ENCODE results near the gene CABP2. TPM values are rescaled to one million over a fixed set of nuclear protein-coding genes. Genes with fewer than 3 reads are reported as not detected.
"Not testable (repeated sequence)": the region's sequence is repeated elsewhere in the genome, so short reads cannot be mapped to it uniquely, and the experiment has no call there.

Gene CABP2
- total and polyA plus RNA-seq, 10 of the 15 experiments (the other 5 are each of a cell fraction or from before 2014, with no cell fraction given): not detected

DNA sequence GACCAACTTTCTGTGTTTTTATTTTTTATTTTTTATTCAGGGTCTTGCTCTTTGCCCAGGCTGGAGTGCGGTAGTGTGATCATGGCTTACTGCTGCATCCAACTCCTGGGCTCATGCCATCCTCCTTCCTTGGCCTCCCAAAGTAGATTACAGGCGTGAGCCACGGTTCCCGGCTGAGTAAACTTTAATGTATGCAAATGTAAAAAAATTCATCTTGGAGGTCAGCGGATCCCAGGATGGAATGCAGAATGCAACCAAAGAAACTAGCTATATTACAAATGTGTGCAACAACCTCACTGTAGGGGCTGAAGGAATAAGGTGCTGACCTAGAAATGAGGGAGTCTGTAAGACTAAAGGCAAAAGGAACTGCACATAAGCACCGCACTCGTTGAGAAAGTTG is 9.1 kb downstream of the CABP2 start:
- H3K4me3 ChIP-seq: no peak overlapping the region
- no peaks in the 10 kb centered on the region for H3K79me2 ChIP-seq (ENCODE audit: control insufficient read depth, insufficient read depth, low read length)
- H3K4me2 ChIP-seq (ENCODE audit: control insufficient read depth, insufficient read depth): no peak overlapping the region
- RAD21 ChIA-PET (ENCODE audit: unreplicated experiment): no interaction called here
- H3K36me3 ChIP-seq (ENCODE audit: control insufficient read depth in 2 of 2, insufficient read depth in 2 of 2, low read length in 1 of 2): no peaks in the 10 kb centered on the region
- BruUV-seq (replicated peaks): no TSS peak
- no peak overlapping the region for H3K27ac ChIP-seq (ENCODE audit: control insufficient read depth, insufficient read depth)
- in situ Hi-C loops (cut with MboI): no loop called here
- peaks cover under 1% of the 10 kb centered on the region; the same call in 1 of the 2 replicates for H3K4me1 ChIP-seq (ENCODE audit: control insufficient read depth, insufficient read depth, low read length)
- WGBS (ENCODE audit: insufficient coverage, insufficient replicate concordance, low lambda C conversion rate, missing lambda C conversion rate): 52% methylated on average over 7 of the region's 7 CpGs
- ATAC-seq: no peak
- H3K27me3 ChIP-seq (replicated peaks in 1 of 2; ENCODE audit: control insufficient read depth in 2 of 2, insufficient read depth in 2 of 2, low read length in 1 of 2): no peaks in the 10 kb centered on the region; a peak in 2 of 4 replicates
- no peaks in the 10 kb centered on the region for H4K20me1 ChIP-seq (ENCODE audit: control insufficient read depth, insufficient read depth)
- no peak for DNase-seq (ENCODE audit: low read depth, low spot score)
- POLR2A ChIA-PET: no interaction called here
- H3K9ac ChIP-seq (ENCODE audit: control insufficient read depth, insufficient read depth, low read length): no peak overlapping the region
- H2AFZ ChIP-seq (ENCODE audit: control insufficient read depth, low read depth, low read length): no peak overlapping the region
- SMC1A ChIA-PET (ENCODE audit: uncharacterized antibody, unreplicated experiment): no interaction called here
- CTCF ChIA-PET: no interaction called here
- H3K9me3 ChIP-seq (replicated peaks; ENCODE audit: control insufficient read depth, insufficient read depth, low read length): no peaks in the 10 kb centered on the region
- FAIRE-seq: no peak
- intact Hi-C loops (cut with micrococcal nuclease; ENCODE audit: unreplicated experiment): no loop called here
- TF ChIP-seq TBL1XR1 (IDR thresholded peaks at IDR 0.05; ENCODE audit: low read depth, low read length) (no peak), NR2C2 (IDR thresholded peaks at IDR 0.05; ENCODE audit: borderline replicate concordance, control insufficient read depth, insufficient read length, low read depth) (no peak), SMARCA5 (IDR thresholded peaks at IDR 0.05) (no peak), TCF3 (IDR thresholded peaks at IDR 0.05; ENCODE audit: borderline replicate concordance, insufficient read depth, low read depth, low read length) (no peak), RUNX3 (IDR thresholded peaks at IDR 0.05; ENCODE audit: low read length) (no peak), CREB1 (IDR thresholded peaks at IDR 0.05; ENCODE audit: low read depth) (no peak), CHD4 (IDR thresholded peaks at IDR 0.05) (no peak), HCFC1 (IDR thresholded peaks at IDR 0.05; ENCODE audit: low read length) (no peak), BCL11A (IDR thresholded peaks at IDR 0.05; ENCODE audit: low read depth, low read length) (no peak), SP1 (IDR thresholded peaks at IDR 0.05; ENCODE audit: low read depth, low read length) (no peak), ZNF207 (IDR thresholded peaks at IDR 0.05; ENCODE audit: borderline replicate concordance) (no peak), TAF1 (IDR thresholded peaks at IDR 0.05; ENCODE audit: borderline replicate concordance, low read depth, low read length) (no peak)
- TF ChIP-seq, protein P1, sequence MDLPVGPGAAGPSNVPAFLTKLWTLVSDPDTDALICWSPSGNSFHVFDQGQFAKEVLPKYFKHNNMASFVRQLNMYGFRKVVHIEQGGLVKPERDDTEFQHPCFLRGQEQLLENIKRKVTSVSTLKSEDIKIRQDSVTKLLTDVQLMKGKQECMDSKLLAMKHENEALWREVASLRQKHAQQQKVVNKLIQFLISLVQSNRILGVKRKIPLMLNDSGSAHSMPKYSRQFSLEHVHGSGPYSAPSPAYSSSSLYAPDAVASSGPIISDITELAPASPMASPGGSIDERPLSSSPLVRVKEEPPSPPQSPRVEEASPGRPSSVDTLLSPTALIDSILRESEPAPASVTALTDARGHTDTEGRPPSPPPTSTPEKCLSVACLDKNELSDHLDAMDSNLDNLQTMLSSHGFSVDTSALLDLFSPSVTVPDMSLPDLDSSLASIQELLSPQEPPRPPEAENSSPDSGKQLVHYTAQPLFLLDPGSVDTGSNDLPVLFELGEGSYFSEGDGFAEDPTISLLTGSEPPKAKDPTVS (IDR thresholded peaks at IDR 0.05; ENCODE audit: low read depth, low read length): no peak
- TF ChIP-seq, protein P2, sequence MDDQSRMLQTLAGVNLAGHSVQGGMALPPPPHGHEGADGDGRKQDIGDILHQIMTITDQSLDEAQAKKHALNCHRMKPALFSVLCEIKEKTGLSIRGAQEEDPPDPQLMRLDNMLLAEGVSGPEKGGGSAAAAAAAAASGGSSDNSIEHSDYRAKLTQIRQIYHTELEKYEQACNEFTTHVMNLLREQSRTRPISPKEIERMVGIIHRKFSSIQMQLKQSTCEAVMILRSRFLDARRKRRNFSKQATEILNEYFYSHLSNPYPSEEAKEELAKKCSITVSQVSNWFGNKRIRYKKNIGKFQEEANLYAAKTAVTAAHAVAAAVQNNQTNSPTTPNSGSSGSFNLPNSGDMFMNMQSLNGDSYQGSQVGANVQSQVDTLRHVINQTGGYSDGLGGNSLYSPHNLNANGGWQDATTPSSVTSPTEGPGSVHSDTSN (IDR thresholded peaks at IDR 0.05; ENCODE audit: insufficient replicate concordance, low read depth, low read length): no peak
- TF ChIP-seq, protein P3, sequence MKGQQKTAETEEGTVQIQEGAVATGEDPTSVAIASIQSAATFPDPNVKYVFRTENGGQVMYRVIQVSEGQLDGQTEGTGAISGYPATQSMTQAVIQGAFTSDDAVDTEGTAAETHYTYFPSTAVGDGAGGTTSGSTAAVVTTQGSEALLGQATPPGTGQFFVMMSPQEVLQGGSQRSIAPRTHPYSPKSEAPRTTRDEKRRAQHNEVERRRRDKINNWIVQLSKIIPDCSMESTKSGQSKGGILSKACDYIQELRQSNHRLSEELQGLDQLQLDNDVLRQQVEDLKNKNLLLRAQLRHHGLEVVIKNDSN (IDR thresholded peaks at IDR 0.05; ENCODE audit: borderline replicate concordance, extremely low read length, insufficient read depth, low read depth, low read length): no peak
- TF ChIP-seq, protein P4, sequence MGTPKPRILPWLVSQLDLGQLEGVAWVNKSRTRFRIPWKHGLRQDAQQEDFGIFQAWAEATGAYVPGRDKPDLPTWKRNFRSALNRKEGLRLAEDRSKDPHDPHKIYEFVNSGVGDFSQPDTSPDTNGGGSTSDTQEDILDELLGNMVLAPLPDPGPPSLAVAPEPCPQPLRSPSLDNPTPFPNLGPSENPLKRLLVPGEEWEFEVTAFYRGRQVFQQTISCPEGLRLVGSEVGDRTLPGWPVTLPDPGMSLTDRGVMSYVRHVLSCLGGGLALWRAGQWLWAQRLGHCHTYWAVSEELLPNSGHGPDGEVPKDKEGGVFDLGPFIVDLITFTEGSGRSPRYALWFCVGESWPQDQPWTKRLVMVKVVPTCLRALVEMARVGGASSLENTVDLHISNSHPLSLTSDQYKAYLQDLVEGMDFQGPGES (IDR thresholded peaks at IDR 0.05): no peak

DNA sequence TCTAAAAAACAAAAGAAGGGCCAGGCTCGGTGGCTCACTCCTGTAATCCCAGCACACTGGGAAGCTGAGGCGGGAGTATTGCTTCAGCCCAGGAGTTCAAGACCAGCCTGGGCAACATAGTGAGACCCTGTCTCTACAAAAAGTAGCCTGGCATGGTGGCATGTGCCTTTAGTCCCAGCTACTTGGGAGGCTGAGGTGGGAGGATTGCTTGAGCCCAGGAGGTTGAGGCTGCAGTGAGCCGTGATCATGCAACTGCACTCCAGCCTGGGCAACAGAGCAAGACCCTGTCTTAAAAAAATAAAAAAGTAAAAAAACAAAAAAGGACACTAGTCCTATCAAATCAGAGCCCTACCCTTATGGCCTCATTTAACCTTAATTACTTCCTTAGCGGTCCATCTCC is 11.7 kb downstream of the CABP2 start:
- H3K36me3 ChIP-seq (ENCODE audit: control insufficient read depth in 2 of 2, insufficient read depth in 2 of 2, low read length in 1 of 2); H3K27ac ChIP-seq (ENCODE audit: control insufficient read depth, insufficient read depth); DNase-seq (ENCODE audit: low read depth, low spot score); ATAC-seq; SMC1A ChIA-PET (ENCODE audit: uncharacterized antibody, unreplicated experiment); BruUV-seq (replicated peaks); H3K9ac ChIP-seq (ENCODE audit: control insufficient read depth, insufficient read depth, low read length); H3K4me3 ChIP-seq; FAIRE-seq; H3K4me2 ChIP-seq (ENCODE audit: control insufficient read depth, insufficient read depth); RAD21 ChIA-PET (ENCODE audit: unreplicated experiment); intact Hi-C loops (cut with micrococcal nuclease; ENCODE audit: unreplicated experiment); H2AFZ ChIP-seq (ENCODE audit: control insufficient read depth, low read depth, low read length); H3K9me3 ChIP-seq (replicated peaks; ENCODE audit: control insufficient read depth, insufficient read depth, low read length); H3K27me3 ChIP-seq (replicated peaks in 1 of 2; ENCODE audit: control insufficient read depth in 2 of 2, insufficient read depth in 2 of 2, low read length in 1 of 2); in situ Hi-C loops (cut with MboI); H4K20me1 ChIP-seq (ENCODE audit: control insufficient read depth, insufficient read depth); POLR2A ChIA-PET: not testable (repeated sequence)
- Histone ChIP-seq H3K4me1 (ENCODE audit: control insufficient read depth, insufficient read depth, low read length) (peaks cover 11% of the 10 kb centered on the region), H3K79me2 (ENCODE audit: control insufficient read depth, insufficient read depth, low read length) (peaks cover 13% of the 10 kb centered on the region)
- WGBS (ENCODE audit: insufficient coverage, insufficient replicate concordance, low lambda C conversion rate, missing lambda C conversion rate): 70% methylated on average over 4 of the region's 4 CpGs
- CTCF ChIA-PET: interaction anchor here (1.3 kb wide), 1 partner anchor 160 kb away, joined by 4 read pairs; no protein-coding TSS in a partner anchor
